Choroid plexus epithelial cell (primary cell): Measurements from ENCODE around the gene SLC16A14.

Source experiments
- DNase-seq: peaks from one replicate; pipeline ENCODE4 v3.0.0-alpha.2; 2010; ENCODE audit warnings: low read depth
- H3K4me3 ChIP-seq: 2 replicates; pipeline ENCODE4 v1.5.1; 2011; ENCODE audit warnings: low read depth, mild to moderate bottlenecking, control low read depth, low read length, moderate library complexity
- TF ChIP-seq, protein P1 (sequence below): conservative IDR thresholded peaks from 2 replicates; pipeline ENCODE4 v1.5.1; 2011; ENCODE audit warnings: low read depth, mild to moderate bottlenecking, control low read depth, inconsistent platforms, low read length, moderate library complexity

The SLC16A14 gene

DNA sequence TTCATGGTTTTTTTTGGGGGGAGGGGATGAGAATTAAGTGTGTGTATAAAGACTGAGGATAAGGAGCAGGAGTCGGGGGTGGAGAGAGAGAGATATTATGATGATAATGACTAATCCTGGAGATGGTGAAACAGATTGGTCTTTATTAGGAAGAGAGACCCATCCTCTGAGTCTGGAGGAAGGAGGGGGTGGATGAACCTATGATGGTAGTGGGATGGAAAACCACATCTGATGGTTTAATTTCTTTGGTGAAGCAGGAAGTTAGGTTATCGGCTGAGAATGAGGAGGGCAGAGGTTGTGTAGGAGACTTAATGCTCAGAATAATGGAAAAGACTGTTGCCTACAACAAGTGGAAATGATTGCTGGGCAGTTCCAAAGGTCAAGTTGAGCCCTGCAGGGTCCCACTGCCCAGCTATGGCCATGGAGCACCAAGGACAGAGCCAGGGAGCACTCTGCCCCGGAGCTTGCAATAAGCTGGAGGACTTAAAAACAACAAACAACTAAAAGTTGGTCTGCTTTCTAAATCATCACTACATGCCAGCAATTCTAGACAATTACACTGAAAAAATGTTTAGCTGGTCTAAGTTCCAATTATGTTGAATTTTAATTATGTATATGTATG is 7.9 kb downstream of the SLC16A14 start:
- TF ChIP-seq, protein P1, sequence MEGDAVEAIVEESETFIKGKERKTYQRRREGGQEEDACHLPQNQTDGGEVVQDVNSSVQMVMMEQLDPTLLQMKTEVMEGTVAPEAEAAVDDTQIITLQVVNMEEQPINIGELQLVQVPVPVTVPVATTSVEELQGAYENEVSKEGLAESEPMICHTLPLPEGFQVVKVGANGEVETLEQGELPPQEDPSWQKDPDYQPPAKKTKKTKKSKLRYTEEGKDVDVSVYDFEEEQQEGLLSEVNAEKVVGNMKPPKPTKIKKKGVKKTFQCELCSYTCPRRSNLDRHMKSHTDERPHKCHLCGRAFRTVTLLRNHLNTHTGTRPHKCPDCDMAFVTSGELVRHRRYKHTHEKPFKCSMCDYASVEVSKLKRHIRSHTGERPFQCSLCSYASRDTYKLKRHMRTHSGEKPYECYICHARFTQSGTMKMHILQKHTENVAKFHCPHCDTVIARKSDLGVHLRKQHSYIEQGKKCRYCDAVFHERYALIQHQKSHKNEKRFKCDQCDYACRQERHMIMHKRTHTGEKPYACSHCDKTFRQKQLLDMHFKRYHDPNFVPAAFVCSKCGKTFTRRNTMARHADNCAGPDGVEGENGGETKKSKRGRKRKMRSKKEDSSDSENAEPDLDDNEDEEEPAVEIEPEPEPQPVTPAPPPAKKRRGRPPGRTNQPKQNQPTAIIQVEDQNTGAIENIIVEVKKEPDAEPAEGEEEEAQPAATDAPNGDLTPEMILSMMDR: no peak
- H3K4me3 ChIP-seq: no peak overlapping the region
- DNase-seq: no peak

DNA sequence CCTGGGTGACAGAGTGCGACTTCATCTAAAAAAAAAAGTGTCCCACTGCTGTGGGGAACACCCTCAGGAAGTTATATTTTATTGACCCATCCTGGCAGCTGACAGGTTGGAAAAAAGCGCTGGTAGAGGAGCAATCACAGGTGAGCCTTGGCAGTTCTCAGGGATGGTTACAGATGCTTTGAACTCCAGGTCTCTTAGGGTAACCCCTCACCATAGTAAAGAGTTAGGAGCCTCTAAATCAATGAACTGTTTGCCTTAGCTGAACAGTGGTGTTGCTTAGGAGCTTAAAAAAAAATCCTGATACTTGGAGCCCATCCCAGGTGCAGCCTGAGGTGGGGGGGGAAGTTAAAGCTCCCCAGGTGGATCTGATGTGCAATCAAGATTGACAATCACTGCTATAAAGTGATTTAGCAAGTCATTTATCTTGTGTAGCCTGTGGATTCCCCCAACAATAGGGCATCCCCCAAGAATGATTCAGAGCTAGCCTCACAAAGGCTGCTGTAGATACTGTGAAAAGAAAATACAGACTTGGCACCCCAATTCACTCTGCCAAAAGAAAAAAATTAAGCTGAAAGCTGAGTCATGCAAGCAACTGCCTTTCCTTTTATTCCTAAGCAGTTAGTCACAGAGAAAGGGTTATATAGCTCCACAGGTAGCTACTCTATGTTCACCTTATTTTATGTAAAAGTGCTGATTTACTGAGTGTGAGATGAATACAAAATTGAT is 14.8 kb downstream of the SLC16A14 start:
- H3K4me3 ChIP-seq: no peak overlapping the region
- TF ChIP-seq, protein P1: no peak
- DNase-seq: peak; percentile 74

DNA sequence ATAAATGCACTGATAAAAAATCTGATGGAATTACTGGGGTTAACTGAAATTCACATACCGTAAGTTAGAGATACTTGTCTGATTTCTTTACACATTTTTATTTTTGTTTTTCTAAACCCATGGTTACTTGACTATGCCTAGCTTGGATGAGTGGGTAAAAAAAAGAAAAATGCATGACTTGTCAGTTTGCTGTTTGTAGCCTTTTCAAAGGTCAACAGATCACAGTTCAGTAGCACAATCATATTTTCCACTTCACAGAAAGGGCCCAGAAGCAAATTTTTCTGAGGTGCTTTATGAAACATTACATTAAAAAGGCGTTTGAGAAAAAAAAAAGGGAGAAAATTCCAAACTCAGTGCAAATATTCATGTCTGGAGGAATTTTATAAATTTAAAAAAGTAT is 16.4 kb downstream of the SLC16A14 start:
- TF ChIP-seq, protein P1: no peak
- no peak overlapping the region for H3K4me3 ChIP-seq
- peak; percentile 75 for DNase-seq

DNA sequence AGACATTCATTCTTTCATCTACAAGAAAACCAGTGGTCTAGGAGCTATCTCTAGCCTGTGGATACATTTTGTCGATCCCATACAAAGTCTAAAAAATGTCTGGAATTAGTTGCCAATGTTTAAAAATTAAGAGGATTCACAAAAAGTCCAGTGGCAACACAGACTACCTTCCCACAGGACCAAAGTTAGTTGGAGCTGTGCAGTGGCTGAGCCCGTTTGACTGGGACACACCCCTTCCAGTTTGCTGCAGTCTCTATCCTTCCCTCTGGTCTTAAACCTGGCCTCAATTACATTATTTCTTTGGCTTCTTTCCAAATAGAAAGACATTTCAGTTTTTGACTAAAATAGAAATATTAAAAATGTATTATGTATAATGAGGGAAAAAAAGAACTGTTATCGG is 18.6 kb downstream of the SLC16A14 start:
- TF ChIP-seq, protein P1: no peak
- no peak for DNase-seq
- H3K4me3 ChIP-seq: no peak overlapping the region

DNA sequence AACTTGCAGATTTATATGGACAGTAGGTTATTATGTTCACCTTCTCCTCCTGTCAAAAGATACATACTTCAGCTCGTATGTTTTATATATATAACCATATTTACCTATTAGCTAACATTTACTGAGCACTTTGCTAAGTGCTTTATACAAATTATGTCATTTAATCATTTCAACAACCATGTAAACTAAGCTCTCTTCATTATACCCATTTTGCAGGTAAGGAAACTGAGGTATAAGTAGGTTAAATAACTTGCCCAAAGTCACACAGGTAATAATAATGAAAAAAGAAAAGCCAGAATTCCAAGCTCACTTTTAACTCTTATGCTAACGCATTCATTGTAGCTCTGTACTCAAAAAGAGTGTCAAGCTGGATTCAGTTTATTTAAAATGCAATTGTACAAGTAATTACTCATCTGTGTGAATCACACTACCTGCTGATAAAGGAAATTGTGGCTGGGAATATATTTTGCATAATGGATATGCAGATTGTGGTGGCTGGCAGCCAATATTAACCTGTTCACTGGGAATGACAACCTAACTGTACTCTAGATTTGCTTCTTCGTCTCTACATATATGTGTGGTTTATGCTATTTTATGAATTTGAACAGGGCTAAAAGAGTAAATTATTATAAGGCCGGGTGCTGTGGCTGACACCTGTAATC is 20.6 kb downstream of the SLC16A14 start:
- no peak overlapping the region for H3K4me3 ChIP-seq
- TF ChIP-seq, protein P1: no peak
- DNase-seq: no peak

DNA sequence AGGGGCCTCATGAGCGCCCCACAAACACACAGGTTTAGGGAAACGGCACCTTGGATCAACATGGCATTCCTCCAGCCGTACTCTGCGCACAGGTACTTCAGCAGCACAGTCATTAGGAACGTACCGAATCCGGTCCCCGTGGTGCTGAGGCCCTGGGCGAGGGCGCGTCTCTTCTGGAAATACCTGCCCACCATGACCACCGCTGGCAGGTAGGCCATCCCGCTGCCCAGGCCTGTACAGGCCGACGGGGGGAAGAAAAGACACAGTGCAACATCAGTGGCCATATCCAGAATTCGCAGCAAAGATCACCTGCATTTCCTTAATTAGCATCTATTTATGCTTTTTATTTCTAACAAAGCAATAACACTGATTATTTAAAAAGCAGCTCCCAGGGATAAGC is 22.2 kb downstream of the SLC16A14 start:
- no peak for DNase-seq
- H3K4me3 ChIP-seq: no peak overlapping the region
- TF ChIP-seq, protein P1: no peak
